ENCODE data around the gene TEP1. TPM values are rescaled to one million over a fixed set of nuclear protein-coding genes. Genes with fewer than 3 reads are reported as not detected.

TEP1 gene
- total RNA-seq, 1 donor from 2014 or later: 38.0 TPM

- no peak for DNase-seq (ENCODE audit: extremely low spot score, unreplicated experiment)
- no peak within 1 kb of the TSS for H3K4me3 Mint-ChIP-seq (ENCODE audit: unreplicated experiment)
- peaks cover 3% of the 10 kb centered on the region for H3K27me3 Mint-ChIP-seq (ENCODE audit: unreplicated experiment)
- H3K4me1 Mint-ChIP-seq (ENCODE audit: unreplicated experiment): peaks cover 6% of the 10 kb centered on the region
- H3K9me3 Mint-ChIP-seq (ENCODE audit: unreplicated experiment): no peaks in the 10 kb centered on the region
- TF ChIP-seq CTCF (IDR thresholded peaks at IDR 0.05): no peak
- peak within 1 kb of the TSS; percentile 34 for H3K27ac Mint-ChIP-seq (ENCODE audit: unreplicated experiment)
- no peaks in the 10 kb centered on the region for H3K36me3 Mint-ChIP-seq (ENCODE audit: unreplicated experiment)
Measured at GRCh38 chr14:20435582-20436362, 22.5 kb upstream of the TEP1 start, which contains the start of gene KLHL33. TSS of gene KLHL33 (minus strand) at chr14:20436166. CDS start at chr14:20435811, 355 bp downstream.

- no peak overlapping the region for H3K4me3 Mint-ChIP-seq (ENCODE audit: unreplicated experiment)
- no peak for DNase-seq (ENCODE audit: extremely low spot score, unreplicated experiment)
- TF ChIP-seq CTCF (IDR thresholded peaks at IDR 0.05): no peak
- peaks cover 3% of the 10 kb centered on the region for H3K27me3 Mint-ChIP-seq (ENCODE audit: unreplicated experiment)
- no peak overlapping the region for H3K27ac Mint-ChIP-seq (ENCODE audit: unreplicated experiment)
- no peaks in the 10 kb centered on the region for H3K9me3 Mint-ChIP-seq (ENCODE audit: unreplicated experiment)
- H3K4me1 Mint-ChIP-seq (ENCODE audit: unreplicated experiment): peaks cover 6% of the 10 kb centered on the region
- H3K36me3 Mint-ChIP-seq (ENCODE audit: unreplicated experiment): no peaks in the 10 kb centered on the region
Measured at GRCh38 chr14:20434701-20435581, 21.6 kb upstream of the TEP1 start.

- TF ChIP-seq CTCF (IDR thresholded peaks at IDR 0.05): no peak
- DNase-seq (ENCODE audit: extremely low spot score, unreplicated experiment): no peak
- Mint-ChIP-seq H3K36me3 (ENCODE audit: unreplicated experiment) (no peaks in the 10 kb centered on the region), H3K4me1 (ENCODE audit: unreplicated experiment) (peaks cover 6% of the 10 kb centered on the region), H3K4me3 (ENCODE audit: unreplicated experiment) (no peak overlapping the region), H3K27me3 (ENCODE audit: unreplicated experiment) (peaks cover 3% of the 10 kb centered on the region), H3K9me3 (ENCODE audit: unreplicated experiment) (no peaks in the 10 kb centered on the region), H3K27ac (ENCODE audit: unreplicated experiment) (no peak overlapping the region)
Measured at GRCh38 chr14:20429801-20430669, 16.7 kb upstream of the TEP1 start.

GRCh38 chr14:20428802-20429201, 15.5 kb upstream of the TEP1 start:
- H3K36me3 Mint-ChIP-seq (ENCODE audit: unreplicated experiment): no peaks in the 10 kb centered on the region
- H3K27ac Mint-ChIP-seq (ENCODE audit: unreplicated experiment): no peak overlapping the region
- no peak for DNase-seq (ENCODE audit: extremely low spot score, unreplicated experiment)
- TF ChIP-seq CTCF (IDR thresholded peaks at IDR 0.05): no peak
- no peak overlapping the region for H3K4me3 Mint-ChIP-seq (ENCODE audit: unreplicated experiment)
- H3K4me1 Mint-ChIP-seq (ENCODE audit: unreplicated experiment): peaks cover 6% of the 10 kb centered on the region
- peaks cover 3% of the 10 kb centered on the region for H3K27me3 Mint-ChIP-seq (ENCODE audit: unreplicated experiment)
- no peaks in the 10 kb centered on the region for H3K9me3 Mint-ChIP-seq (ENCODE audit: unreplicated experiment)

Measured in osteocyte (in vitro differentiated cells).